Mucosa of descending colon (tissue), 3 donors: ENCODE measurements around the gene TNPO1. TPM values are rescaled to one million over a fixed set of nuclear protein-coding genes. Genes with fewer than 3 reads are reported as not detected.

Experiments
- ATAC-seq: fragments of 200-7000 bp; cut with Tn5 transposase; one replicate; pipeline ENCODE4 v1.9.1; 2020; ENCODE audit warnings: mild to moderate bottlenecking, moderate library complexity
- DNase-seq, 3 donors: peaks; one replicate each; pipeline ENCODE4 v3.0.0-alpha.2; 2020
- H3K36me3 ChIP-seq: fragments of 200-600 bp; one replicate; pipeline ENCODE4 v1.8.0; 2021; ENCODE audit warnings: low read depth, mild to moderate bottlenecking
- H3K4me1 ChIP-seq: fragments of 200-600 bp; one replicate; pipeline ENCODE4 v1.8.0; 2021; ENCODE audit warnings: low read depth, mild to moderate bottlenecking
- H3K4me3 ChIP-seq: fragments of 200-600 bp; one replicate; pipeline ENCODE4 v1.8.0; 2021; ENCODE audit warnings: mild to moderate bottlenecking
- H3K9me3 ChIP-seq: fragments of 200-600 bp; one replicate; pipeline ENCODE4 v1.8.0; 2021; ENCODE audit warnings: mild to moderate bottlenecking
- CTCF ChIP-seq: fragments of 200-600 bp; IDR thresholded peaks from one replicate; pipeline ENCODE4 v1.8.0; 2022; ENCODE audit warnings: antibody characterized with exemption, mild to moderate bottlenecking
- intact Hi-C, 2 donors: fragments of 100-400 bp; cut with DNase I in 1 of 2; cut with micrococcal nuclease in 1 of 2; formaldehyde crosslinking; loops; one replicate each; pipeline versions ENCODE4 v1.11.0 to v1.11.1; 2022; cut with DNase I, micrococcal nuclease
- total RNA-seq, 3 donors: library from RNA; stranded (reverse); fragmentation: NEBNext Ultra II Directional in 2 of 3; extraction: Animal tissue kit (Norgen Biotek cat#: 25700) in 2 of 3; gene quantifications; one replicate each; pipeline versions ENCODE4 v1.2.1 to v1.2.4, GENCODE V29; 2021 to 2023
- donor health status: DM: no; HTN: no; CAD: no; lungs with moderate emphysema.
- donor health status: DM: no; HTN: no; CAD: no.
- donor health status: DM: no; HTN: yes; CAD: no.

Gene TNPO1
- total RNA-seq, 3 donors from 2014 or later = 69.4 to 95.1 (median 76.8) TPM

DNA sequence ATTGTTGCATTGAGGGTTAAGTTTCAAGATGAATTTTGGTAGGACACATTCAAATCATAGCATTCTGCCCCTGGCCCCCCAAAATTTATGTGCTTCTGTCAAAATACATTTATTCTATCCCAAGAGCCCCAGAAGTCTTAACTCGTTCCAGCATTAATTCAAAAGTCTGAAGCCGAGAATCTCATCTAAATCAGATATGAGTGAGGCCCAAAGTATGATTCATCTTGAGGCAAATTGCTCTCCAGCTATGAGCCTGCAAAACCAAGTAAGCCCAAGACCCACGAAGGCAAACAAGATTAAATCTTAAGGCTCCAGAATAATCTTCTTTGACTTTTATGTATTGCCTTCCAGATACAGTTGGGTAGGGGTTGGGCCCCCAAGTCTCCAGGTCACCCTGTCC lies 19.2 kb downstream of the TNPO1 start:
- H3K9me3 ChIP-seq = no peaks in the 10 kb centered on the region
- H3K4me1 ChIP-seq = peaks cover 8% of the 10 kb centered on the region
- no peak overlapping the region for H3K4me3 ChIP-seq
- no peak for TF ChIP-seq CTCF
- no peak for ATAC-seq
- H3K36me3 ChIP-seq = no peaks in the 10 kb centered on the region
- intact Hi-C loops = no loop called here
- no peak for DNase-seq

DNA sequence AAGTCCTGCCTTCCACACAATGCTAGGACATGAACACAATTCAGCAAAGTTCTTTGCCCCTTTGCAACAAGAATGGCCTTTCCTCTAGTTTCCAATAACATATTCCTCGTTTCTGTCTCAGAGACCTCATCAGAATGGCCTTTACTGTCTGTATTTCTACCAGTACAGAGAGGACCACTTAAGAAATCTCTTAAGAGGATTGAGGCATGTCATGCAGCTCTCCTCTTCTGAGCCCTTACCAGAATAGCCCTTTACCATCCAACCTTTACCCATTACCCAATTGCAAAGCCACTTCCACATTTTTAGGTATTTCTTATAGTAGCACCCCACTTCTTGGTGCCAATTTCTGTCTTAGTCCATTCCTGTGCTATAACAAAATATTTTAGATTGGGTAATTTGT lies 20.3 kb downstream of the TNPO1 start:
- TF ChIP-seq CTCF = no peak
- ATAC-seq (no peak), DNase-seq (no peak)
- no peak overlapping the region for H3K4me3 ChIP-seq
- intact Hi-C loops = no loop called here
- peaks cover 8% of the 10 kb centered on the region for H3K4me1 ChIP-seq
- no peaks in the 10 kb centered on the region for H3K36me3 ChIP-seq
- H3K9me3 ChIP-seq = no peaks in the 10 kb centered on the region

GRCh38 chr5:72837524-72838096 lies 21.1 kb downstream of the TNPO1 start:
- DNase-seq (no peak), ATAC-seq (peak; percentile 30)
- H3K9me3 ChIP-seq = no peaks in the 10 kb centered on the region
- peaks cover 8% of the 10 kb centered on the region for H3K4me1 ChIP-seq
- no peak for TF ChIP-seq CTCF
- no peaks in the 10 kb centered on the region for H3K36me3 ChIP-seq
- H3K4me3 ChIP-seq = no peak overlapping the region
- intact Hi-C loops = no loop called here

GRCh38 chr5:72840041-72840440 lies 23.6 kb downstream of the TNPO1 start:
- peaks cover 8% of the 10 kb centered on the region for H3K4me1 ChIP-seq
- no peak for ATAC-seq

GRCh38 chr5:72841756-72842535 lies 25.5 kb downstream of the TNPO1 start:
- peaks cover 8% of the 10 kb centered on the region for H3K4me1 ChIP-seq
- DNase-seq (no peak), ATAC-seq (no peak)
- H3K9me3 ChIP-seq = no peaks in the 10 kb centered on the region
- intact Hi-C loops = no loop called here
- H3K4me3 ChIP-seq = no peak overlapping the region
- H3K36me3 ChIP-seq = no peaks in the 10 kb centered on the region
- TF ChIP-seq CTCF = no peak

More at GRCh38 chr5:72840041-72840440, 23.6 kb downstream of the TNPO1 start:
- Histone ChIP-seq H3K9me3 (no peaks in the 10 kb centered on the region), H3K36me3 (no peaks in the 10 kb centered on the region), H3K4me3 (no peak overlapping the region)
- intact Hi-C loops = no loop called here
- TF ChIP-seq CTCF = no peak
- DNase-seq = no peak
